Neutrophil (primary cell): ENCODE measurements around the gene TCL1B.

Experiments
- H3K27ac ChIP-seq: fragments of 200-600 bp; sonication (generic); 2 replicates; pipeline ENCODE4 v1.5.1; 2016; ENCODE audit warnings: mild to moderate bottlenecking, moderate library complexity
- H3K27me3 ChIP-seq: fragments of 200-600 bp; sonication (generic); 2 replicates; pipeline ENCODE4 v1.6.0; 2016; ENCODE audit warnings: mild to moderate bottlenecking
- H3K36me3 ChIP-seq: fragments of 200-600 bp; sonication (generic); 2 replicates; pipeline ENCODE4 v1.5.1; 2017
- H3K4me1 ChIP-seq, 2 experiments: fragments of 200-600 bp in 1 of 2; sonication (generic) in 1 of 2; 1 replicate in 1 of 2; 2 replicates in 1 of 2; pipeline versions ENCODE4 v1.5.1 to v1.6.1; 2013 to 2016; ENCODE audit warnings: low read depth in 1 of 2, low read length in 1 of 2, mild to moderate bottlenecking in 1 of 2, moderate library complexity in 1 of 2; ENCODE audit not compliant: control insufficient read depth in 1 of 2, insufficient read depth in 1 of 2
- H3K4me3 ChIP-seq, 2 experiments: fragments of 200-600 bp in 1 of 2; sonication (generic) in 1 of 2; 1 replicate in 1 of 2; 2 replicates in 1 of 2; pipeline ENCODE4 v1.5.1; 2013 to 2016; ENCODE audit warnings: low read depth in 1 of 2, low read length in 1 of 2, mild to moderate bottlenecking in 1 of 2, moderate library complexity in 1 of 2
- H3K9me3 ChIP-seq: fragments of 200-600 bp; sonication (generic); 2 replicates; pipeline ENCODE4 v1.5.1; 2016
- CTCF ChIP-seq: fragments of 200-600 bp; sonication (generic); IDR thresholded peaks from 2 replicates; pipeline ENCODE4 v1.5.1; 2016; ENCODE audit warnings: antibody characterized with exemption

TCL1B gene

GRCh38 chr14:95651028-95651427 lies 35.2 kb upstream of the TCL1B start:
- no peaks in the 10 kb centered on the region for H3K9me3 ChIP-seq
- TF ChIP-seq CTCF, result no peak
- no peaks in the 10 kb centered on the region for H3K4me1 ChIP-seq

GRCh38 chr14:95651821-95652583 lies 34.2 kb upstream of the TCL1B start:
- TF ChIP-seq CTCF, result no peak
- Histone ChIP-seq H3K27ac (no peak overlapping the region), H3K36me3 (no peaks in the 10 kb centered on the region), H3K4me1 (no peaks in the 10 kb centered on the region), H3K4me3 (no peak overlapping the region), H3K9me3 (no peaks in the 10 kb centered on the region), H3K27me3 (no peaks in the 10 kb centered on the region)

More at GRCh38 chr14:95651028-95651427, 35.2 kb upstream of the TCL1B start:
- no peak overlapping the region for H3K27ac ChIP-seq
- H3K27me3 ChIP-seq, result no peaks in the 10 kb centered on the region
- no peaks in the 10 kb centered on the region for H3K36me3 ChIP-seq
- no peak overlapping the region for H3K4me3 ChIP-seq

- Histone ChIP-seq H3K27me3 (no peaks in the 10 kb centered on the region), H3K36me3 (no peaks in the 10 kb centered on the region), H3K4me3 (no peak overlapping the region), H3K27ac (no peak overlapping the region), H3K4me1 (no peaks in the 10 kb centered on the region), H3K9me3 (no peaks in the 10 kb centered on the region)
- TF ChIP-seq CTCF, result no peak
These were observed 33.5 kb upstream of the TCL1B start for GRCh38 chr14:95652690-95653089.

GRCh38 chr14:95655461-95655860 lies 30.8 kb upstream of the TCL1B start:
- TF ChIP-seq CTCF, result no peak
- no peaks in the 10 kb centered on the region for H3K4me1 ChIP-seq
- no peaks in the 10 kb centered on the region for H3K9me3 ChIP-seq
- H3K27ac ChIP-seq, result no peak overlapping the region
- no peaks in the 10 kb centered on the region for H3K36me3 ChIP-seq
- H3K4me3 ChIP-seq, result no peak overlapping the region
- no peaks in the 10 kb centered on the region for H3K27me3 ChIP-seq

- TF ChIP-seq CTCF, result no peak
These were observed 29.6 kb upstream of the TCL1B start for GRCh38 chr14:95656634-95657033.

More at GRCh38 chr14:95656634-95657033, 29.6 kb upstream of the TCL1B start:
- Histone ChIP-seq H3K9me3 (no peaks in the 10 kb centered on the region), H3K27me3 (no peaks in the 10 kb centered on the region), H3K27ac (no peak overlapping the region), H3K4me1 (no peaks in the 10 kb centered on the region), H3K36me3 (no peaks in the 10 kb centered on the region), H3K4me3 (no peak overlapping the region)
